Measurements from ENCODE around the gene LHFPL6. TPM values are rescaled to one million over a fixed set of nuclear protein-coding genes. Genes with fewer than 3 reads are reported as not detected.

LHFPL6 gene
- total RNA-seq, 1 donor, result 45.2 TPM

- no peak overlapping the region for H3K4me3 ChIP-seq (ENCODE audit: low read depth, low read length)
- TF ChIP-seq, protein P1, sequence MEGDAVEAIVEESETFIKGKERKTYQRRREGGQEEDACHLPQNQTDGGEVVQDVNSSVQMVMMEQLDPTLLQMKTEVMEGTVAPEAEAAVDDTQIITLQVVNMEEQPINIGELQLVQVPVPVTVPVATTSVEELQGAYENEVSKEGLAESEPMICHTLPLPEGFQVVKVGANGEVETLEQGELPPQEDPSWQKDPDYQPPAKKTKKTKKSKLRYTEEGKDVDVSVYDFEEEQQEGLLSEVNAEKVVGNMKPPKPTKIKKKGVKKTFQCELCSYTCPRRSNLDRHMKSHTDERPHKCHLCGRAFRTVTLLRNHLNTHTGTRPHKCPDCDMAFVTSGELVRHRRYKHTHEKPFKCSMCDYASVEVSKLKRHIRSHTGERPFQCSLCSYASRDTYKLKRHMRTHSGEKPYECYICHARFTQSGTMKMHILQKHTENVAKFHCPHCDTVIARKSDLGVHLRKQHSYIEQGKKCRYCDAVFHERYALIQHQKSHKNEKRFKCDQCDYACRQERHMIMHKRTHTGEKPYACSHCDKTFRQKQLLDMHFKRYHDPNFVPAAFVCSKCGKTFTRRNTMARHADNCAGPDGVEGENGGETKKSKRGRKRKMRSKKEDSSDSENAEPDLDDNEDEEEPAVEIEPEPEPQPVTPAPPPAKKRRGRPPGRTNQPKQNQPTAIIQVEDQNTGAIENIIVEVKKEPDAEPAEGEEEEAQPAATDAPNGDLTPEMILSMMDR (IDR thresholded peaks at IDR 0.05; ENCODE audit: insufficient read depth, low read length), result no peak
- no peak for DNase-seq (ENCODE audit: low read depth)
These were observed 217.8 kb downstream of the LHFPL6 start for GRCh38 chr13:39385154-39385553.

DNA sequence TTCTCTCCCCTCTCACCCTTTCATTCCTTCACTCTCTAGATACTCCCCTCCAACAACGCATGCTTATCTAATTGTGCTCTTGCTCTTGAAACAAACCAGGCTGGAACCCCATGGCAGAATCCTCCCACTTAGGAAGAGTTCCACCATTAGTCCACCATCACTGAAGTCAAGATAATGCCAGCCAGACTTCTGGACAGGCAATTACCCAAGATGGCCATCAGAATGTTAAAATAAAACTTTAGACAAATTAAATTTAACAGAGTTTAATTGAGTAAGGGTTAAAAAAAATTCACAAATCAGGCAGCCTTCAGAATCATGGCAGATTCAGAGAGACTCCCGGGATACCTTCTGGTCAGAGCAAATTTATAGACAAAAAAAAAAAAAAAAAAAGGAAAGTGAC is 221.5 kb downstream of the LHFPL6 start:
- DNase-seq (ENCODE audit: low read depth), result no peak
- H3K4me3 ChIP-seq (ENCODE audit: low read depth, low read length), result no peak overlapping the region
- TF ChIP-seq, protein P1 (IDR thresholded peaks at IDR 0.05; ENCODE audit: insufficient read depth, low read length), result no peak

DNA sequence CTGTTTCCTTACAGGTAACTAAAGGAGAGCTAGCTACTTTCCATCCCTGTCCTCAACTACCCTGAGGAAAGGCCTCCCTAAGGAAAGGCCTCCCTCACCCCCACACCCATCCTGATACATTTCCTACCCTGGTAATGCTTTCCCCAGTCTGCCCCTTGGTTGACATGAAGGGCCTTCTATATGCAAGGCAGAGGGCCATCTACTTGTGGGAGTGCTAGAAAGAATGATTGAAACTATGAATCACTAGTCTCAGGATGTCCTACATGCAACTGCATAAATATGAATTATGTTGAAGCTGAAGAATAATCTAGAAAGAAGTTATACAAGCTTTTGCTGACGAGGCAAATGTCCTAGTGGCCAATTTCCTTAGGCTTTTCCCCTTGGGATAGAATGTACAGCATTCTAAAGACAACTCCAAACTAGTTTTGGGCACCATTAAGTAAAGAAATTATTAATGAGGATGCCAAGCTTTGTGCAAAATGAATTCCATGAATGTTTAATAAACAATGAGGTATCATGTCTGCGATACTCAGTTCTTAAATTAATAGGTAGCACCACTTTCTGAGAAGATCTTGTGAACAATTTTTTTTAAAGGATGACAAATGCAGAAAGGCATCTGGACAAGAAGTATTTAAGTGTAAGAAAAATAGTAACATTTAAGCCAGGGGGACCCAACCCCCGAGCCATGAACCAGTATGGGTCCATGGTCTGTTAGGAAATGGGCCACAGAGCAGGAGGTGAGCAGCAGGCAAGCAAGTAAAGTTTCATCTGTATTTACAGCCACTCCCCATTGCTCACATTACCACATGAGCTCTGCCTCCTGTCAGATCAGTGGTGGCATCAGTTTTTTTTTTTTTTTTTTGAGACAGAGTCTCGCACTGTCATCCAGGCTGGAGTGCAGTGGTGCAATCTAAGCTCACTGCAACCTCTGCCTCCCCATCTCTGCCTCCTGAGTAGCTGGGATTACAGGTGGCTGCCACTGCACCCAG is 223.0 kb downstream of the LHFPL6 start:
- no peak for DNase-seq (ENCODE audit: low read depth)
- TF ChIP-seq, protein P1 (IDR thresholded peaks at IDR 0.05; ENCODE audit: insufficient read depth, low read length), result no peak

GRCh38 chr13:39379118-39379517 is 223.9 kb downstream of the LHFPL6 start:
- H3K4me3 ChIP-seq (ENCODE audit: low read depth, low read length), result no peak overlapping the region
- TF ChIP-seq, protein P1 (IDR thresholded peaks at IDR 0.05; ENCODE audit: insufficient read depth, low read length), result no peak
- no peak for DNase-seq (ENCODE audit: low read depth)

More for the DNA sequence above, 223.0 kb downstream of the LHFPL6 start:
- H3K4me3 ChIP-seq (ENCODE audit: low read depth, low read length), result no peak overlapping the region

- no peak overlapping the region for H3K4me3 ChIP-seq (ENCODE audit: low read depth, low read length)
- TF ChIP-seq, protein P1 (IDR thresholded peaks at IDR 0.05; ENCODE audit: insufficient read depth, low read length), result no peak
These were observed 224.7 kb downstream of the LHFPL6 start for GRCh38 chr13:39378306-39378705.

DNA sequence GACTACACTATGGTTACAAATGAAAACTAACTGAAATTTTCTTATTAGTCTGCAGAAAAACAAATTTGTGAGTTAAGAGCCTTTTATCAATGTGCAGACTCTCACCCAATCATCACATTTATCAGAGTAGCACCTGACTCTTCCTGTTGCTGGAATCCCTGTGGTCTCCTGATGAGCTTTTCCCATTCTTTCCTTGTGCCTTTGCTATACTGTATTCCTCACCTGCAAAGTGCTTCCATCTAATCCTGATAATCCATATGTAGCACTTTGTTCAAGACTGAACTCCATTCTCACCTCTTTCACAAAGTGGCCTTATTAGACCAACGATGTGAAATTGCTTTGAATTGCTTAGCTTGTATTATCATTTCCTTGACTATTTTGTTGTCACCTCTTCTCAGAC is 225.3 kb downstream of the LHFPL6 start:
- TF ChIP-seq, protein P1 (IDR thresholded peaks at IDR 0.05; ENCODE audit: insufficient read depth, low read length), result no peak
- no peak for DNase-seq (ENCODE audit: low read depth)
- no peak overlapping the region for H3K4me3 ChIP-seq (ENCODE audit: low read depth, low read length)

More at GRCh38 chr13:39378306-39378705, 224.7 kb downstream of the LHFPL6 start:
- no peak for DNase-seq (ENCODE audit: low read depth)
